ENCODE measurements around the gene C1QTNF6.
"Not testable (repeated sequence)": the region's sequence is repeated elsewhere in the genome, so short reads cannot be mapped to it uniquely, and the experiment has no call there.

Gene C1QTNF6

GRCh38 chr22:37176464-37177061 lies 11.5 kb downstream of the C1QTNF6 start:
- DNase-seq (ENCODE audit: low spot score) = no peak

- DNase-seq (ENCODE audit: low spot score) = no peak
Observed at GRCh38 chr22:37175414-37176281, 12.4 kb downstream of the C1QTNF6 start.

- DNase-seq (ENCODE audit: low spot score) = no peak
Observed at GRCh38 chr22:37174964-37175363, 13.1 kb downstream of the C1QTNF6 start.

DNA sequence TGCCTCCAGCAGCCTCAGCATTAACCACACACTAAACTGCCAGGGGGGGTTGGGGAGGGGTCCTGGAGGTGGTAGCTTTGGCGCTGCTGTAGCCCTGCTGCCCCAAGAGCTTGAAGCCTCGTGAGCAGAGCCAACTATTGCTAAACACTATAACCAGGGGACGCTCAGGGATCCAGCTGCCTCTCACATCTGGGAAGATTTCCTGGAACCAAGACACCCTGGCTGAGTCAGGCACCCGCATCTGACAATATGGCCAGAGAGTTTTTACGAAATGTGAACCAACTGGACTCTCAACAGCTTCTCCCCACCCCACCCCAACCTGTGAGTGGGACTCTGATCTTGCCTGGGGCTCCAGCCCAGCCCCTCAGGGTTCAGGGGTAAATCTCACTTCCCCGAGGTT lies 14.3 kb downstream of the C1QTNF6 start:
- no peak for DNase-seq (ENCODE audit: low spot score)

GRCh38 chr22:37172266-37173245 lies 15.5 kb downstream of the C1QTNF6 start:
- DNase-seq (ENCODE audit: low spot score) = no peak

GRCh38 chr22:37171662-37172061 lies 16.4 kb downstream of the C1QTNF6 start:
- no peak for DNase-seq (ENCODE audit: low spot score)

- not testable (repeated sequence) for DNase-seq (ENCODE audit: low spot score)
Observed at GRCh38 chr22:37170689-37171405, 17.2 kb downstream of the C1QTNF6 start.

- DNase-seq (ENCODE audit: low spot score) = no peak
Observed at GRCh38 chr22:37169947-37170688, 17.9 kb downstream of the C1QTNF6 start.

DNA sequence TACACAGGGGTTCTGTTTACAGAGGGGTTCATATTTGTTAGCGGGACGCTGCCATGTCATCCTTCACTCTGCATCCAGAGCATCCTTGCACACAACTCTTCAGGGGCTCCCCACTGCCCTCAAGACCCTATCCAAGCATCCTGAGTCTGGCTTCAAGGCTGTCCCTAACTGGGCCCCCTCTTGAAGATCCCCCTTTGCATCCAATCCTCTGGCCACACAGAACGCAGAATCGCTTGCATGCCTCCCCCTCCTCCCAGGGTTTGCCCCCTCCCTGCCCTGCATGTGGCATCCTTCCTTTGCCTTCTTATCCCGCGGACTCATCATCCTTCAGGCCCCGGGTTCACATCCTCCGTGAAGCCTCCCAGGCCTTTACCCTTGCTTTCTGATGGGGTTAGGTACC lies 18.6 kb downstream of the C1QTNF6 start:
- DNase-seq (ENCODE audit: low spot score) = no peak

DNA sequence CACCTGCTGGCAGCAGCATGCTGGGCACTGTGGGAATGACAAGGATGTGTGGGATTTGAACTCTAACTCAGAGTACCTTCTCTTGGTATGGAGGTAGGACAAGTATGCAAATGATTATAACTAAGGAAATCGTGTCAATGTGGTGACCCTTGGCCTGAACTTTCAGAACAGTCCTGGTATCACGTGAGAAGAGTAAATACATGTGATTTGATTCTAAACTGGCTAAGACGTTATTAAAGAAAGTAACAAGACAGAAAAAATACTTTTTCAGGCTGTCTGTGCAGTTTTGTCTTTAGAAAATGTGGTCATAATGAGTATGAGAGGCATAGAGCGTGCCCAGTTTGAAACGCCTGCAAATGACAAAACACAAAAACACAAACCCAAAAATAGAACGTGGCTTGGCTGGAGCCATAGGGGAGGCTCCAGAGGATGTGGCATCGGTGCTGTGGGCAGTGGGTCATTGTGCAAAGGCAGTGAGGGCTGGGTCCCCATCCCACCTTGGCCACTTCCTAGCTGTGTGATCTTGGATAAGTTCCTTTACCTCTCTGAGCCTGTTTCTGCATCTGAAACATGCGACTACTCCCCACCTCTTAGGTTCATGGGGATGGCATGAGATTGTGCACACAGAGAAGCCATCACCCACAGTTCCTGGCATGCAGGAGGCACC lies 19.9 kb downstream of the C1QTNF6 start:
- no peak for DNase-seq (ENCODE audit: low spot score)

GRCh38 chr22:37167176-37167980 lies 20.7 kb downstream of the C1QTNF6 start:
- DNase-seq (ENCODE audit: low spot score) = no peak

- DNase-seq (ENCODE audit: low spot score) = peak; percentile 63
Observed at GRCh38 chr22:37166675-37167066, 21.4 kb downstream of the C1QTNF6 start.

DNA sequence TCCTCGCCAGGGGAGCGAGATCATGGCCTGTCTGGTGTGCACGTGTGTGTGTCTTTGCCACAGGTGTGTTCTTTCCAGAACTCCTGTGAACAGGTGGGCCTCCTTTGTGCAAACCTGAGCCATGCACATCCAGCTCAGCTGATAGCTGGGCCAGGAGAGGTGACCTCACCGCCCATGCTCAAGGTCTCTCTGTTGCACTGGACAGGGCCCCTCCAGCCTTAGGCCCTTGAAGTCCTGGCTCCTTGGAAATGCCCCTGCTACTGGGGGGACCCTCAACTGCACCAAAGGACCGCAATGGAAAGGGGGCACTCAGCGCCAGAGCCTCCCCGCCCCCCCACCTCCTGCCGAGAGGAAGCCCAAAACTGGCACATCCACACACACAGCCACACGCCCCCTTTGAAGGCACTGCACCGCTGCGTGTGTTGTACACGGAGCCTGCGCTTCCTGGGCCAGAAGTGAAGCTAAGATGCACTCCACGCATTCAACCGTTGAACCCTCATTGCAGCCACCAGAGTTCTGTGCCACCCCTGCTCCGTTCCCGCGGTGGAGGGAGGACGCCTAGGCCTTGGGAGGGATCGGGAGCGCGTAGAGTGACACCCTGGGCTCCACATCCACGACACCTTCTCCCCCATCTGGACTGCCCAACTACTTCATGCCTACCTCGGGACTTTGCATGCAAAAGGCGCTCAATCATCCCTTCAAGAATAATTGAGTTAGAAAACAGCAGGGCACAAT lies 21.9 kb downstream of the C1QTNF6 start:
- DNase-seq (ENCODE audit: low spot score) = no peak

DNA sequence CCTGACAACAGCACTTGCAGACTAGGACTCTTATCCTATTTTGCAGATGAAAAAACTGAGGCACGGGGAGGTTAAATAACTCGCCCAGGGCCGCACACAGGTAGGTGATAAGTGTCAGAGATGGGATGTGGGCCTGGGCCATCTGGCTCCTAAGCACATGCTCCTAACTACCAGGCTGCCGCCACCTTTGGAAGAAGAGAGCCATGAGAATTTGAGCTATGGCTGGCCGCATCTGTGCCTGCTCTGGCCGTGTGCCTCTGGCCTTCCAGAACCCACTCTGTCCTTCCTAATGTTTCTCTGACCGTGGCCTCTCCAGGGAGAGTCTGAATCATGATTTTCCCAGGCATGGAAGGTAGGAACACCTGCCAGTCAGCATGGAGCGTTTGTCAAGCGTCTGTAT lies 23.0 kb downstream of the C1QTNF6 start:
- DNase-seq (ENCODE audit: low spot score) = no peak

DNA sequence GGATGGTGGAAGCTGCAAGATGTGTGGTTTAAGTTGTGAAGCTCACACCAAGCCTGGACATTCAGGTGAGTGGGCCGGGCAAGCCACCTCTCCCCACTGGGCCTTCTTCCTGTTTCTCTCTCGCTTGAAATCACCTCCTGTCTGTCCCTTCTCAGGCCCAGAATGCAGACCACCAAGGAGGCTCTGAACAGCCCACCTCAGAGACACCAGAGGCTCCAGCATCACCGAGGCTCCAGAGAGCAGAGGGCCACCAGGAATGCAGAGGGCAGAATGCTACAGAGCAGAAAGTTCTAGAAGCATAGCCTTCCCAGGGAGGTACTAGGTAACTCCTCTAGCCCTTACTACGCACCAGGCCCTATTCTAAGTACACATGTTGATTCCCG lies 23.6 kb downstream of the C1QTNF6 start:
- no peak for DNase-seq (ENCODE audit: low spot score)

DNA sequence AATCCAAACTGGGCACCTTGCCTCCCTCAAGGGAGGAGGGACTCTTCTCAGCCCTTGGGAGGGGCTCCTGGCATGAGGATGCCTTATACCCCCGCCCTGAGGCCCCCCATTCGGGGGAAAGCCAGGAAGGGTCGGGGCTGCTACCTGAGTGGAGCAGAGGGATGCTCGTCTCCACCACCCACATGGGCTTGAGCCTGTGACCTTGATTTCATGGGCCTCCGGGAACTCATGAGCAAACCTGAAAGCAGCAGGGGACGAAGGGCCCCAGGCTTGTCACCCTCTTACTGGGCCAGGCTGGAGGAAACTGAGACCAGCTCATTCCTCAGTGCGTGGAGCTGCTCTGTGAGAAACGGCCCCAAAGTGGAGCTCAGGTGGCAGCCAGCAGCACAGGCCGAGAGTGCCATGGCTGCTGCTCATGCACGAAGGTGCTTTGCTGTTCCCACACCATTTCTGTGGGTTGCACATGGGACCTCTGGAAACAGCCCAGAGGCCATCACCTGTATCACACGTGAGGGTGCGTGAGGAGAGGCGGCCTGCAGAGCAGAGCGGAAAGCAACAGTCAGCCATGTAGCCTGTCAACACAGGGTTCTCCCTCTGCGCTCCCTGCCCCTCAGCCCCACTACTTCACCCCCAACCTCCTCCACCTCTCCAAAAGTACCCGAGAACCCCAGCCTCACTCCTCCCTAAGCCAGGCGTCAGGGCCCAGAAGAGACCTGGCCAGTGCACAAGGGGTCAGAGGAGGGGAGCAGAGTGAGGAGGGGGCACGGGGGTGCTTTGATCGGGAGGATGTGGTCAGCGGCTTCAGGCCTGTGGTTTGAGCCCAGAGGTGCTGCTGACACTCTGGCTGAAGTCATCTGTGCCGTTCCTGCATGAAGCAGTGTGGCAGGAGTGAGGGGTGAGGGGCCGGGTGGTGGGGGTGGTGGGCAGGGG lies 24.2 kb downstream of the C1QTNF6 start:
- DNase-seq (ENCODE audit: low spot score) = no peak

DNA sequence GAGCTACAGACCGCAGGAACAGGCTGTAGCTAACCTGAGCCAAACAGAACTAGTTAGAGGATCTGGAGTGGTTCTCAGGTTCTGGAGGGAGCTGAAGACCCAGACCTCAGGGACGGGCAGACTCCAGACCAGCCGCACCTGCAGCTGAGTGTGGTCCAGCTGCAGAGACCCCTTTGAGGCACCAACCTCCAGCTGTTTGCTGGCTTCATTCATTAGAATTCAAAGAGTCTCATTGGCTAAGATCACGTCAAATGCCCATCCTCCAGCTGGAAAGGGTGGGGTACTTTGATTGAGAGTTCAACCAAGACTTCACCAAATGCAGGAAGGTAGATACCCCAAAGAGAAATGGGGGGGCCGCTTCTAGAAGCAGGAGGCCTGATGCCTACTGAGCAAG lies 25.0 kb downstream of the C1QTNF6 start:
- DNase-seq (ENCODE audit: low spot score) = no peak
